Upper lobe of right lung (tissue), 1 donor: ENCODE measurements around the gene RHOA. TPM values are rescaled to one million over a fixed set of nuclear protein-coding genes. Genes with fewer than 3 reads are reported as not detected.

Experiments
- ATAC-seq: fragments of 200-7000 bp; cut with Tn5 transposase; one replicate; pipeline ENCODE4 v1.9.1; 2020; ENCODE audit warnings: mild to moderate bottlenecking, moderate library complexity
- DNase-seq: peaks from one replicate; pipeline ENCODE4 v3.0.0-alpha.2; 2020
- H3K27ac ChIP-seq: fragments of 200-600 bp; one replicate; pipeline ENCODE4 v1.8.0; 2022
- H3K27me3 ChIP-seq: fragments of 200-600 bp; one replicate; pipeline ENCODE4 v1.8.0; 2022; ENCODE audit warnings: mild to moderate bottlenecking
- H3K36me3 ChIP-seq: fragments of 200-600 bp; one replicate; pipeline ENCODE4 v1.8.0; 2022
- H3K4me1 ChIP-seq: fragments of 200-600 bp; one replicate; pipeline ENCODE4 v1.8.0; 2022
- H3K4me3 ChIP-seq: fragments of 200-600 bp; one replicate; pipeline ENCODE4 v1.8.0; 2022; ENCODE audit warnings: mild to moderate bottlenecking
- H3K9me3 ChIP-seq: fragments of 200-600 bp; one replicate; pipeline ENCODE4 v1.8.0; 2022
- CTCF ChIP-seq: fragments of 200-600 bp; IDR thresholded peaks from one replicate; pipeline ENCODE4 v1.8.0; 2022; ENCODE audit warnings: antibody characterized with exemption
- intact Hi-C: fragments of 100-400 bp; cut with DNase I; formaldehyde crosslinking; loops from one replicate; pipeline ENCODE4 v1.11.0; 2022
- total RNA-seq: library from RNA; stranded (reverse); fragmentation: NEBNext Ultra II Directional; extraction: Animal tissue kit (Norgen Biotek cat#: 25700); gene quantifications from one replicate; pipeline ENCODE4 v1.2.1, GENCODE V29; 2021
- donor health status: DM: no; HTN: yes; CAD: no; lungs with severe emphysema.

RHOA gene
- total RNA-seq, 1 donor from 2014 or later: 543 TPM

DNA sequence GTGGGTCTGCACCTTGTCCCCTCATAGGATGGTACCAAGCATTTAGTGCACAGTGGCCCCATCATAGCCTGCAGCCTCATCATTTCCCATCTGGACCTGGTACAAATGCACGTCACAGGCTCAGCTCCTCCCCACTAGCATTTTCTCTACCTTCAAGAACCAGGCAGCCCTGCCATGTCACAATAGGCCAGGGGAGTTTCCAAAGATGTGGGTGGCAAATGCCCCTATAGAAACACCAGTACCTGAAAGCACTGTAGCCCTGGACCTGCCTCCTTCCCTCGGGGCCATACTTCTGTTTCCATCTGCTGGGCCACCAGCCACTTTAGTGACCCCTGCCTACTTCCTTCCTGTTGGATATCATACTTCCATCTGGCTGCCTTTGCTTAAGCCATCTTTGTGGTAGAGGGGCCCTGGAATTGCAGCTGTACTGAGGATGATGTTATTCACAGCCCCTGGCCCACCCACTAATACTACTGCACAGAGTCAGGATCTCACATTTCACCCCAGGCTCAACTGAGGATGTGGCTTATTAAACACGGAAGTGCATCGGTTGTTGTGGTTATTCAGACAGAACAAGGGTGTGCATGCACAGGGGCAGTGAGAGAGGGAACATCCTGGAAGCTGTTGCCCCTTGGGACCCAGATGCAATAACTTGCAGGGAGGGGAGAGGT is 4.3 kb upstream of the RHOA start:
- peak overlapping the region; percentile 66 for H3K27ac ChIP-seq
- peaks cover 33% of the 10 kb centered on the region for H3K4me1 ChIP-seq
- ATAC-seq: no peak
- peaks cover 17% of the 10 kb centered on the region for H3K36me3 ChIP-seq
- DNase-seq: no peak
- no peak for TF ChIP-seq CTCF
- no peaks in the 10 kb centered on the region for H3K27me3 ChIP-seq
- H3K9me3 ChIP-seq: no peaks in the 10 kb centered on the region
- no peak overlapping the region for H3K4me3 ChIP-seq
- intact Hi-C loops: no loop called here

DNA sequence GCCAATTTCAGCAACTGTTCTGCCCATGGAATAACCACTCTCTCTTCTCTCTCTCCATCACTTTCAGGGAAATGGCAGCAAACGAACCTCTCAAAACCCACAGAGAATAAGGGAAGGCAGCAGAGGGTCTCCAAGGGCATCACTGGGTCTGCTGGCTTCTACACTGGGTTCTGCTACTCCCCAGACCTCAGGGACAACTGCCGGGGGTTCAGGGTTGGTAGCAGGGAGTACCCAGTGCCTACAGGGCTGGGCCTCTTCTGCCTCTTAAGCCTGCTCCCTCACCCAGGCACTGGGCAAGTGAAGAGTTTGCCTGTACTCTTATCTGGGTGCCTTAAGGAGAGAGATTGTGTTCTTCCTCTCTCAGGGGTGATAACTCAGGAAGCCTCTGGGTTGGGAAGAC is 3.0 kb upstream of the RHOA start:
- Histone ChIP-seq H3K27ac (peak overlapping the region; percentile 97), H3K9me3 (no peaks in the 10 kb centered on the region), H3K4me1 (peaks cover 41% of the 10 kb centered on the region), H3K27me3 (no peaks in the 10 kb centered on the region), H3K36me3 (peaks cover 17% of the 10 kb centered on the region), H3K4me3 (no peak overlapping the region)
- TF ChIP-seq CTCF: no peak
- ATAC-seq (no peak), DNase-seq (no peak)
- intact Hi-C loops: no loop called here

DNA sequence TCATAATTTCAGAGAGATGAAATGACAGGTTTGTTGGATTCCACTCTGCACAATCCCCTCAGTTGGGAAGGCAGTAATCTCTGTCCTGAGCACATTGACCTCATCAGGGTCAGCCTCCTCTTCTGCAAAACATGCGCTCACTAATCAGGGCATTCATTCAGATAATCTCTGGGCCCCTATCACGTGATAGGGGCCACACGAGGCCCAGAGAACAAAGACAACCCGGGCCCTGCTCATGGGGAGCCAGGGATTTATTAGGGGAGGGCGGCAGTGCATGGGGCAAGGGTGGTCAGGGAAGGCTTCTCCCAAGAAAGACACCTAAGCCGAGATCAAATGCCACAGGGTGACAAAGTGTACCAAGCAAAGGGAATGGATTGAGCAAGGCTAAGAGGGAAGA is 1.6 kb upstream of the RHOA start:
- peaks cover 17% of the 10 kb centered on the region for H3K36me3 ChIP-seq
- peak overlapping the region; percentile 88 for H3K4me3 ChIP-seq
- DNase-seq (no peak), ATAC-seq (no peak)
- H3K27me3 ChIP-seq: no peaks in the 10 kb centered on the region
- H3K4me1 ChIP-seq: peaks cover 55% of the 10 kb centered on the region
- H3K9me3 ChIP-seq: no peaks in the 10 kb centered on the region
- H3K27ac ChIP-seq: peak overlapping the region; percentile 97
- TF ChIP-seq CTCF: no peak
- intact Hi-C loops: no loop called here

GRCh38 chr3:49412632-49413337 is 1.0 kb upstream of the RHOA start:
- no peaks in the 10 kb centered on the region for H3K9me3 ChIP-seq
- ATAC-seq: no peak

GRCh38 chr3:49411535-49411967 is 225 bp downstream of the RHOA start:
- peaks cover 63% of the 10 kb centered on the region for H3K4me1 ChIP-seq
- TF ChIP-seq CTCF: no peak
- DNase-seq: peak; percentile 89
- H3K4me3 ChIP-seq: peak overlapping the region; percentile 86
- ATAC-seq: peak; percentile 55
- intact Hi-C loops: no loop called here
- peak overlapping the region; percentile 97 for H3K27ac ChIP-seq
- no peaks in the 10 kb centered on the region for H3K27me3 ChIP-seq
- no peaks in the 10 kb centered on the region for H3K9me3 ChIP-seq
- H3K36me3 ChIP-seq: peaks cover 8% of the 10 kb centered on the region

More at GRCh38 chr3:49412632-49413337, 1.0 kb upstream of the RHOA start:
- Histone ChIP-seq H3K4me3 (peak overlapping the region; percentile 88), H3K36me3 (peaks cover 14% of the 10 kb centered on the region), H3K27ac (peak overlapping the region; percentile 97), H3K27me3 (no peaks in the 10 kb centered on the region), H3K4me1 (peaks cover 60% of the 10 kb centered on the region)
- intact Hi-C loops: no loop called here
- DNase-seq: no peak
- TF ChIP-seq CTCF: no peak
